Endodermal cell (in vitro differentiated cells): Measurements from ENCODE around the gene DNMT3B. TPM values are rescaled to one million over a fixed set of nuclear protein-coding genes. Genes with fewer than 3 reads are reported as not detected.

ENCODE experiments used
- DNase-seq: peaks from one replicate; pipeline ENCODE4 v3.0.0-alpha.2; 2017
- H3K27ac ChIP-seq: 2 replicates; pipeline ENCODE4 v1.5.1; 2013; ENCODE audit warnings: mild to moderate bottlenecking, low read depth, low read length, moderate library complexity
- H3K27me3 ChIP-seq: 2 replicates; pipeline ENCODE4 v1.6.1; 2013; ENCODE audit warnings: mild to moderate bottlenecking, low read length, moderate library complexity; ENCODE audit not compliant: insufficient read depth, control insufficient read depth, poor library complexity, severe bottlenecking
- H3K36me3 ChIP-seq: 2 replicates; pipeline ENCODE4 v1.7.0; 2013; ENCODE audit warnings: mild to moderate bottlenecking, low read length, moderate library complexity; ENCODE audit not compliant: control insufficient read depth, insufficient read depth
- H3K4me1 ChIP-seq: one replicate; pipeline ENCODE4 v1.7.0; 2013; ENCODE audit warnings: low read length; ENCODE audit not compliant: control insufficient read depth, insufficient read depth
- H3K4me3 ChIP-seq: 2 replicates; pipeline ENCODE4 v1.5.1; 2013; ENCODE audit warnings: mild to moderate bottlenecking, low read length, moderate library complexity
- H3K9ac ChIP-seq: 2 replicates; pipeline ENCODE4 v1.6.1; 2013; ENCODE audit warnings: mild to moderate bottlenecking, low read length, moderate library complexity; ENCODE audit not compliant: poor library complexity, severe bottlenecking; ENCODE audit errors: extremely low read depth
- H3K9me3 ChIP-seq: 2 replicates; pipeline ENCODE4 v1.6.1; 2013; ENCODE audit warnings: mild to moderate bottlenecking, low read length, moderate library complexity; ENCODE audit not compliant: control insufficient read depth
- H3K27ac Mint-ChIP-seq: 2 replicates; pipeline ENCODE4 v1.8.0; 2020; ENCODE audit warnings: mixed read lengths
- H3K27me3 Mint-ChIP-seq: 2 replicates; pipeline ENCODE4 v1.8.0; 2021; ENCODE audit warnings: mild to moderate bottlenecking, mixed read lengths; ENCODE audit not compliant: insufficient read depth
- H3K36me3 Mint-ChIP-seq: 2 replicates; pipeline ENCODE4 v1.8.0; 2020; ENCODE audit warnings: low read depth, mixed read lengths
- H3K4me1 Mint-ChIP-seq: 2 replicates; pipeline ENCODE4 v1.8.0; 2020; ENCODE audit warnings: mixed read lengths
- H3K4me3 Mint-ChIP-seq: 2 replicates; pipeline ENCODE4 v1.8.0; 2020; ENCODE audit warnings: mild to moderate bottlenecking, moderate library complexity, mixed read lengths
- H3K9me3 Mint-ChIP-seq: 2 replicates; pipeline ENCODE4 v1.8.0; 2020; ENCODE audit warnings: mild to moderate bottlenecking, mixed read lengths
- CTCF ChIP-seq: fragments of 200-600 bp; sonication (generic); conservative IDR thresholded peaks from 2 replicates; pipeline ENCODE4 v1.5.0; 2021; ENCODE audit warnings: antibody characterized with exemption, mild to moderate bottlenecking
- WGBS, 2 experiments: methylation state at CpG; one replicate each; pipeline versions ENCODE4 v1.1.5 to v1.1.7; 2013; ENCODE audit warnings: missing lambda C conversion rate in 2 of 2, mixed read lengths in 1 of 2; ENCODE audit not compliant: insufficient coverage in 1 of 2, insufficient read length in 1 of 2; 5-methylcytosine and 5-hydroxymethylcytosine counted together
- total RNA-seq, 2 donors: library from RNA; stranded (reverse); fragmentation: NEBNext Ultra II Directional in 1 of 2; extraction: Animal tissue kit (Norgen Biotek cat#: 25700) in 1 of 2; gene quantifications; 2 replicates in 1 of 2; 3 replicates in 1 of 2; pipeline ENCODE4 v1.2.1, GENCODE V29; 2021

Gene DNMT3B
- total RNA-seq, 2 donors from 2014 or later = 82.1 to 283 TPM

GRCh38 chr20:32779500-32780211, 17.5 kb downstream of the DNMT3B start:
- peak; percentile 54 for TF ChIP-seq CTCF
- H3K4me3 ChIP-seq = no peak overlapping the region
- Mint-ChIP-seq H3K4me1 (peaks cover 31% of the 10 kb centered on the region), H3K9me3 (no peaks in the 10 kb centered on the region), H3K4me3 (no peak overlapping the region), H3K27me3 (no peaks in the 10 kb centered on the region), H3K27ac (peak overlapping the region; percentile 33), H3K36me3 (peaks cover 57% of the 10 kb centered on the region)
- peak; percentile 88 for DNase-seq
- WGBS, 2 experiments = 75 to 77% methylated on average over 2 to 10 of the region's 10 CpGs
- H3K4me1 ChIP-seq = peaks cover 20% of the 10 kb centered on the region
- peaks cover 80% of the 10 kb centered on the region for H3K36me3 ChIP-seq
- no peaks in the 10 kb centered on the region for H3K27me3 ChIP-seq
- peak overlapping the region; percentile 99 for H3K27ac ChIP-seq
- no peaks in the 10 kb centered on the region for H3K9me3 ChIP-seq
- H3K9ac ChIP-seq = no peak overlapping the region

DNA sequence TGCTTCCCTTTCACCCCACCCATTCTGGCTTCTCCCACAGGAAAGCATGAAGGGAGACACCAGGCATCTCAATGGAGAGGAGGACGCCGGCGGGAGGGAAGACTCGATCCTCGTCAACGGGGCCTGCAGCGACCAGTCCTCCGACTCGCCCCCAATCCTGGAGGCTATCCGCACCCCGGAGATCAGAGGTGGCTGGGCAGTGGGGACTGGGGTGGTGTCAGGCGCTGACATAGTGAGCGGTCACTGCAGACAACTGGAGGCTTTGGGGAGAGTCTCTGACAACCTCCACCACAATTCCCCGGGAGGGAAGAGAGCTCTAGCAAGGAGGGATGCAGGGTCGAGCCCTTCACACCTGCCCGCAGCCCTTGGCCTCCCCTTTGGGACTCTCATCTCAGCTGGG, 18.1 kb downstream of the DNMT3B start:
- Histone ChIP-seq H3K27me3 (no peaks in the 10 kb centered on the region), H3K36me3 (peaks cover 80% of the 10 kb centered on the region), H3K4me1 (peaks cover 17% of the 10 kb centered on the region), H3K9me3 (no peaks in the 10 kb centered on the region), H3K4me3 (no peak overlapping the region), H3K9ac (no peak overlapping the region), H3K27ac (peak overlapping the region; percentile 99)
- peaks cover 29% of the 10 kb centered on the region for H3K4me1 Mint-ChIP-seq
- H3K9me3 Mint-ChIP-seq = no peaks in the 10 kb centered on the region
- no peak for TF ChIP-seq CTCF
- WGBS, 2 experiments = 94% methylated on average over 5 to 16 of the region's 16 CpGs
- no peaks in the 10 kb centered on the region for H3K27me3 Mint-ChIP-seq
- peaks cover 61% of the 10 kb centered on the region for H3K36me3 Mint-ChIP-seq
- H3K27ac Mint-ChIP-seq = peak overlapping the region; percentile 33
- H3K4me3 Mint-ChIP-seq = no peak overlapping the region
- DNase-seq = no peak

DNA sequence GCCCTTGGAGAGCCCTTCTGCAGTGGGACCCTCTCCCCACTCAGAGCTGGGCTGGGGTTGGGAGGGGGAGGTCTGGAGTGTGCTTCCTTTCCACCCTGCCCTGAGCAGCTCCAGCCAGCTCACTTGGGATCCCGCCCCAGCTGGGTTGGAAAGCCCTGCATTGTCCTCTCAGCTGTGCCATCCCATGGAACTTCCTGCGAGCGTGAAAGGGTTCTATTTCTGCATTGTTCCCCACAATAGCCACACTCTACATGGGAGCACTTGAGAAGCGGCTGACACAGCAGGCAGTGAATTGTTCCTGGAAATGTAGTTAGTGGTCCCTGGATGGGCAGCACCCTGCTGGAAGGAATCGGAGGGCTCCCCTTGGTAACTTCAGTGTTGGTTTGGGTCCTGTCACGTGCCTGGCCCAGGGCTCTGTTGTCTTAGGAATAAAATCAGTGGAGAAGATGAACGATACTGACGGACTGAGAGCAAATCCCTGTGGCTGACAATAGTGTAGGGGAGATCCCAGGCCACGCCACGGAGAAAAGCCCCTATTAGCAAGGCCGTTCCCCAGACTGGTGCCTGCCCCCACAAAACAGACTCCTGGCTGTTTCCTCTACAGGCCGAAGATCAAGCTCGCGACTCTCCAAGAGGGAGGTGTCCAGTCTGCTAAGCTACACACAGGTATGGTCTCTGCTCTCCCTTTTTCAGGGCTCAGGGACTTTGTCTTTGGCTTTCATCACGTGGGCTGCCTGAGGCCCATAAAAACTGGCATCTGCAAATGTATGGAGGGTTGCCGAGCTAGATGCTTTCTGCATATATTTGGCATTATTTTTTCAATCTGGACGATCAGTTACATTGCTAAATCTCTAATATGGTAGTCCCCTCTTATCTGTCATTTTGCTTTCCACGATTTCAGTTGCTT, 18.8 kb downstream of the DNMT3B start:
- Histone ChIP-seq H3K27me3 (no peaks in the 10 kb centered on the region), H3K9ac (no peak overlapping the region), H3K4me1 (peaks cover 12% of the 10 kb centered on the region), H3K4me3 (no peak overlapping the region), H3K9me3 (no peaks in the 10 kb centered on the region), H3K36me3 (peaks cover 84% of the 10 kb centered on the region), H3K27ac (peak overlapping the region; percentile 99)
- H3K27me3 Mint-ChIP-seq = no peaks in the 10 kb centered on the region
- 87 to 88% methylated on average over 16 to 18 of the region's 18 CpGs for WGBS, 2 experiments
- H3K4me3 Mint-ChIP-seq = no peak overlapping the region
- peak overlapping the region; percentile 8 for H3K27ac Mint-ChIP-seq
- H3K36me3 Mint-ChIP-seq = peaks cover 63% of the 10 kb centered on the region
- no peak for TF ChIP-seq CTCF
- DNase-seq = peak; percentile 73
- H3K4me1 Mint-ChIP-seq = peaks cover 22% of the 10 kb centered on the region
- no peaks in the 10 kb centered on the region for H3K9me3 Mint-ChIP-seq
